HepG2 (cell line): ENCODE data around the gene GNG3. TPM values are rescaled to one million over a fixed set of nuclear protein-coding genes. Genes with fewer than 3 reads are reported as not detected.
"Not testable (repeated sequence)": the region's sequence is repeated elsewhere in the genome, so short reads cannot be mapped to it uniquely, and the experiment has no call there.

Experiments
- ATAC-seq: fragments of 200-7000 bp; cut with Tn5 transposase; 3 replicates; pipeline ENCODE4 v1.9.1; 2020; ENCODE audit warnings: mild to moderate bottlenecking, moderate library complexity
- BruUV-seq: library from RNA; stranded (reverse); fragments of 400-500 nt; replicated peaks from 2 replicates; lab custom pipeline; 2021; lab: Mats Ljungman, UMichigan
- CTCF ChIA-PET: fragments of 300-600 bp; formaldehyde crosslinking; extraction: SDS; loops from one replicate; lab custom pipeline; 2021; ENCODE audit warnings: low total read pairs, inconsistent platforms, low intra/inter-chr PET ratio; lab: Yijun Ruan, JAX
- POLR2A ChIA-PET: fragments of 350-600 bp; sonication (Branson Sonifier 250); formaldehyde crosslinking; loops from one replicate; lab custom pipeline; 2020; ENCODE audit warnings: antibody characterized with exemption, inconsistent platforms; lab: Yijun Ruan, JAX
- DNase-seq: peaks from one replicate; pipeline ENCODE4 v3.0.0-alpha.2; 2015; ENCODE audit warnings: low spot score
- FAIRE-seq: peaks from 3 replicates; lab custom pipeline; 2011; peaks lifted over from hg19 to GRCh38; lab: Jason Lieb, UNC
- H2AFZ ChIP-seq: one replicate; pipeline ENCODE4 v1.6.1; 2011; ENCODE audit warnings: low read length, inconsistent platforms
- H3K27ac ChIP-seq: fragments of 300-600 bp; 3 replicates; pipeline ENCODE4 v1.8.0; 2011; ENCODE audit warnings: mixed run types, mild to moderate bottlenecking, mixed read lengths, low read length, inconsistent platforms; ENCODE audit not compliant: insufficient read depth; ENCODE audit errors: extremely low read length
- H3K27me3 ChIP-seq, 2 experiments: fragments of 200-600 bp in 1 of 2; 2 replicates in 1 of 2; 3 replicates in 1 of 2; pipeline versions ENCODE4 v1.6.0 to v1.8.0; 2011; ENCODE audit warnings: low read length in 2 of 2, mild to moderate bottlenecking in 2 of 2, moderate library complexity in 2 of 2, inconsistent platforms in 1 of 2; ENCODE audit not compliant: insufficient read depth in 2 of 2, control insufficient read depth in 1 of 2
- H3K36me3 ChIP-seq, 2 experiments: fragments of 200-600 bp in 1 of 2; replicated peaks in 1 of 2; 2 replicates in 1 of 2; 3 replicates in 1 of 2; pipeline versions ENCODE4 v1.5.1 to v1.8.0; 2011; ENCODE audit warnings: low read length in 2 of 2, inconsistent platforms in 1 of 2; ENCODE audit not compliant: insufficient read depth in 2 of 2, control insufficient read depth in 1 of 2
- H3K4me1 ChIP-seq: 2 replicates; pipeline ENCODE4 v1.5.1; 2012; ENCODE audit warnings: low read length, inconsistent platforms; ENCODE audit not compliant: insufficient read depth
- H3K4me2 ChIP-seq: 2 replicates; pipeline ENCODE4 v1.6.0; 2011; ENCODE audit warnings: low read depth, low read length, inconsistent platforms
- H3K4me3 ChIP-seq, 3 experiments: fragments of 200-600 bp in 1 of 3; sonication (generic), shearing (Covaris generic) in 1 of 3; replicated peaks in 1 of 3; 2 replicates each; pipeline ENCODE4 v1.5.1; 2011 to 2016; ENCODE audit warnings: low read length in 3 of 3, inconsistent platforms in 2 of 3, low read depth in 2 of 3, mild to moderate bottlenecking in 2 of 3, control low read depth in 1 of 3, mixed read lengths in 1 of 3; ENCODE audit not compliant: insufficient read depth in 1 of 3
- H3K79me2 ChIP-seq: one replicate; pipeline ENCODE4 v1.6.1; 2011; ENCODE audit warnings: low read length, inconsistent platforms; ENCODE audit not compliant: insufficient read depth
- H3K9ac ChIP-seq: 2 replicates; pipeline ENCODE4 v1.6.0; 2011; ENCODE audit warnings: mild to moderate bottlenecking, low read depth, low read length, inconsistent platforms; ENCODE audit not compliant: insufficient read depth
- H3K9me3 ChIP-seq: 2 replicates; pipeline ENCODE4 v1.5.1; 2012; ENCODE audit warnings: mild to moderate bottlenecking, low read length
- H4K20me1 ChIP-seq: 2 replicates; pipeline ENCODE4 v1.6.0; 2011; ENCODE audit warnings: inconsistent platforms, mild to moderate bottlenecking, low read length, moderate library complexity; ENCODE audit not compliant: insufficient read depth
- E2F2 ChIP-seq: sonication (generic); formaldehyde crosslinking; IDR thresholded peaks from 2 replicates; pipeline ENCODE4 v1.4.0; 2020; ENCODE audit warnings: missing genetic modification reagents, borderline replicate concordance
- WGBS: methylation state at CpG from one replicate; pipeline ENCODE4 v1.1.6; 2017; ENCODE audit warnings: low lambda C conversion rate; 5-methylcytosine and 5-hydroxymethylcytosine counted together
- in situ Hi-C: cut with HindIII; loops from 2 replicates; pipeline ENCODE4 v1.10.0; 2017; ENCODE audit warnings: low pct_unique_long_range_greater_than_20kb; ENCODE audit not compliant: extremely low pct_ligation_motif_present
- intact Hi-C: fragments of 100-400 bp; cut with micrococcal nuclease; formaldehyde crosslinking; loops from one replicate; pipeline ENCODE4 v1.10.0; 2022; ENCODE audit not compliant: unreplicated experiment
- polyA plus RNA-seq, 8 experiments: library from polyadenylated mRNA; depleted of rRNA in 3 of 8; stranded (reverse) in 7 of 8; unstranded in 1 of 8; fragments of >200 nt; fragmentation: Illumina TruSeq in 4 of 8; extraction: Trizol in 4 of 8; gene quantifications; 2 replicates each; pipeline versions ENCODE4 v1.2.1 to v1.2.3, GENCODE V29; 2011 to 2016; ENCODE audit warnings: low read depth in 4 of 8, missing spikeins in 1 of 8, mixed read lengths in 1 of 8; ENCODE audit not compliant: insufficient read depth in 1 of 8
- total RNA-seq, 5 experiments: library from RNA; depleted of rRNA; stranded (reverse); fragments of >200 nt; fragmentation: Illumina TruSeq; extraction: Trizol; gene quantifications; 2 replicates each; pipeline ENCODE4 v1.2.3, GENCODE V29; 2016; ENCODE audit warnings: low read depth in 1 of 5

GNG3 gene
- total and polyA plus RNA-seq, 2 of the 13 experiments (the other 11 are each of a cell fraction or from before 2014, with no cell fraction given): not detected

GRCh38 chr11:62747475-62748160 lies 40.1 kb downstream of the GNG3 start:
- Histone ChIP-seq H2AFZ (no peak overlapping the region), H3K27ac (no peak overlapping the region), H3K9ac (no peak overlapping the region), H3K4me1 (no peaks in the 10 kb centered on the region), H4K20me1 (no peaks in the 10 kb centered on the region), H3K4me3 (no peak overlapping the region), H3K79me2 (no peaks in the 10 kb centered on the region), H3K27me3 (no peaks in the 10 kb centered on the region), H3K9me3 (no peaks in the 10 kb centered on the region), H3K36me3 (peaks cover 5 to 6% of the 10 kb centered on the region in 2 experiments; a peak in 3 of 5 replicates), H3K4me2 (no peak overlapping the region)
- in situ Hi-C loops: no loop called here
- POLR2A ChIA-PET: interaction anchor here (1.9 to 2.0 kb wide), 2 partner anchors 14 to 20 kb away, joined by 6 to 10 read pairs; partner anchors contain the start of genes HNRNPUL2, POLR2G and TTC9C
- DNase-seq (no peak), ATAC-seq (no peak), FAIRE-seq (no peak)
- intact Hi-C loops: no loop called here
- CTCF ChIA-PET: no interaction called here
- no TSS peak for BruUV-seq
- TF ChIP-seq E2F2: no peak
- WGBS: 88% methylated on average over 9 of the region's 9 CpGs

- CTCF ChIA-PET, H3K27ac ChIP-seq, H3K9ac ChIP-seq, in situ Hi-C loops, H3K36me3 ChIP-seq, H3K4me3 ChIP-seq, BruUV-seq, POLR2A ChIA-PET, DNase-seq, H3K9me3 ChIP-seq, FAIRE-seq, ATAC-seq, intact Hi-C loops, H3K4me2 ChIP-seq, H3K27me3 ChIP-seq, H3K79me2 ChIP-seq, H4K20me1 ChIP-seq, H2AFZ ChIP-seq: not testable (repeated sequence)
- H3K4me1 ChIP-seq: peaks cover 15% of the 10 kb centered on the region
- WGBS: 96% methylated on average over 5 of the region's 5 CpGs
Observed at GRCh38 chr11:62749931-62750330, 42.5 kb downstream of the GNG3 start.
